HCT116 (cell line): ENCODE data around the gene FKBP5.

Experiments
- CTCF ChIP-seq, 3 experiments: fragments of 200-600 bp in 1 of 3; sonication (generic) in 1 of 3; IDR thresholded peaks in 2 of 3; conservative IDR thresholded peaks in 1 of 3; 2 replicates each; pipeline ENCODE4 v1.5.1; 2012 to 2017; ENCODE audit warnings: low read depth in 2 of 3, low read length in 2 of 3, antibody characterized with exemption in 1 of 3, borderline replicate concordance in 1 of 3, control low read depth in 1 of 3, mild to moderate bottlenecking in 1 of 3, mixed read lengths in 1 of 3, mixed run types in 1 of 3, moderate library complexity in 1 of 3; ENCODE audit not compliant: insufficient read depth in 1 of 3
- JUND ChIP-seq: IDR thresholded peaks from 2 replicates; pipeline ENCODE4 v1.6.1; 2012

GRCh38 chr6:35550437-35550836 lies 138.3 kb downstream of the FKBP5 start:
- no peak for TF ChIP-seq CTCF (IDR thresholded peaks at IDR 0.05 in 2 of 3, conservative IDR thresholded peaks at IDR 0.05 in 1 of 3; ENCODE audit: borderline replicate concordance in 1 of 3, insufficient read depth in 1 of 3, low read depth in 2 of 3, low read length in 2 of 3)
- TF ChIP-seq JUND: no peak
